ENCODE measurements around the gene ADGRL2. TPM values are rescaled to one million over a fixed set of nuclear protein-coding genes. Genes with fewer than 3 reads are reported as not detected.

ADGRL2 gene
- total RNA-seq, 5 donors from 2014 or later (not counting 1 experiment from before 2014, with no cell fraction given): 0.20 to 0.70 (median 0.55) TPM; not detected in 2

- H3K27ac ChIP-seq (ENCODE audit: low read length): no peak overlapping the region
- no peak for DNase-seq
- WGBS (ENCODE audit: insufficient coverage): 64% methylated on average over 4 of the region's 4 CpGs
These were observed 41.1 kb downstream of the ADGRL2 start for GRCh38 chr1:81841795-81842194.

GRCh38 chr1:81844477-81844876 lies 43.7 kb downstream of the ADGRL2 start:
- H3K27ac ChIP-seq (ENCODE audit: low read length): no peak overlapping the region
- H3K9me3 ChIP-seq: no peaks in the 10 kb centered on the region
- ChIA-PET CTCF (no interaction called here), POLR2A (no interaction called here)
- Mint-ChIP-seq H3K9me3 (peaks cover under 1 to 5% (median 2%) of the 10 kb centered on the region in 3 donors), H3K36me3 (no peaks in the 10 kb centered on the region), H3K27me3 (peaks cover 0 to 3% of the 10 kb centered on the region in 2 donors), H3K27ac (no peak overlapping the region), H3K4me3 (no peak overlapping the region), H3K4me1 (no peaks in the 10 kb centered on the region)
- no peaks in the 10 kb centered on the region for H3K36me3 ChIP-seq (ENCODE audit: control insufficient read depth in 2 of 2, extremely low read depth in 1 of 2, insufficient read depth in 1 of 2, low read length in 1 of 2)
- H3K4me1 ChIP-seq (ENCODE audit: control insufficient read depth in 1 of 2, extremely low read depth in 1 of 2, insufficient read depth in 2 of 2, low read length in 2 of 2): no peaks in the 10 kb centered on the region
- WGBS (ENCODE audit: insufficient coverage): no CpG with 5 or more reads among the region's 2 CpGs
- DNase-seq (no peak), ATAC-seq (replicated peaks in 1 of 4) (no peak)
- no peak overlapping the region for H3K4me3 ChIP-seq (ENCODE audit: control insufficient read depth in 1 of 2, extremely low read depth in 1 of 2, low read length in 1 of 2)
- no peaks in the 10 kb centered on the region for H3K27me3 ChIP-seq (replicated peaks in 1 of 2; ENCODE audit: control insufficient read depth in 2 of 2, extremely low read depth in 1 of 2, insufficient read depth in 2 of 2, low read length in 1 of 2)

More at GRCh38 chr1:81841795-81842194, 41.1 kb downstream of the ADGRL2 start:
- no peak for ATAC-seq (replicated peaks in 1 of 4)
- POLR2A ChIA-PET: no interaction called here
- Mint-ChIP-seq H3K4me1 (no peaks in the 10 kb centered on the region), H3K9me3 (peaks cover 4 to 5% (median 4%) of the 10 kb centered on the region in 3 donors), H3K27me3 (peaks cover 0 to 3% of the 10 kb centered on the region in 2 donors), H3K27ac (no peak overlapping the region), H3K36me3 (no peaks in the 10 kb centered on the region), H3K4me3 (no peak overlapping the region)
- H3K27me3 ChIP-seq (replicated peaks in 1 of 2; ENCODE audit: control insufficient read depth in 2 of 2, extremely low read depth in 1 of 2, insufficient read depth in 2 of 2, low read length in 1 of 2): no peaks in the 10 kb centered on the region
- CTCF ChIA-PET: no interaction called here
- H3K9me3 ChIP-seq: no peaks in the 10 kb centered on the region
- H3K4me1 ChIP-seq (ENCODE audit: control insufficient read depth in 1 of 2, extremely low read depth in 1 of 2, insufficient read depth in 2 of 2, low read length in 2 of 2): no peaks in the 10 kb centered on the region
- H3K36me3 ChIP-seq (ENCODE audit: control insufficient read depth in 2 of 2, extremely low read depth in 1 of 2, insufficient read depth in 1 of 2, low read length in 1 of 2): no peaks in the 10 kb centered on the region
- H3K4me3 ChIP-seq (ENCODE audit: control insufficient read depth in 1 of 2, extremely low read depth in 1 of 2, low read length in 1 of 2): no peak overlapping the region

- H3K4me3 ChIP-seq (ENCODE audit: control insufficient read depth in 1 of 2, extremely low read depth in 1 of 2, low read length in 1 of 2): no peak overlapping the region
- H3K27ac ChIP-seq (ENCODE audit: low read length): no peak overlapping the region
- WGBS (ENCODE audit: insufficient coverage): no CpG with 5 or more reads among the region's 1 CpG
- Mint-ChIP-seq H3K4me1 (no peaks in the 10 kb centered on the region), H3K9me3 (peaks cover 0 to 4% (median 2%) of the 10 kb centered on the region in 3 donors), H3K27me3 (peaks cover 0 to 3% of the 10 kb centered on the region in 2 donors), H3K27ac (no peak overlapping the region), H3K4me3 (no peak overlapping the region), H3K36me3 (no peaks in the 10 kb centered on the region)
- H3K27me3 ChIP-seq (replicated peaks in 1 of 2; ENCODE audit: control insufficient read depth in 2 of 2, extremely low read depth in 1 of 2, insufficient read depth in 2 of 2, low read length in 1 of 2): no peaks in the 10 kb centered on the region
- H3K36me3 ChIP-seq (ENCODE audit: control insufficient read depth in 2 of 2, extremely low read depth in 1 of 2, insufficient read depth in 1 of 2, low read length in 1 of 2): no peaks in the 10 kb centered on the region
- ChIA-PET POLR2A (no interaction called here), CTCF (no interaction called here)
- no peaks in the 10 kb centered on the region for H3K4me1 ChIP-seq (ENCODE audit: control insufficient read depth in 1 of 2, extremely low read depth in 1 of 2, insufficient read depth in 2 of 2, low read length in 2 of 2)
- DNase-seq (no peak), ATAC-seq (replicated peaks in 1 of 4) (no peak)
- no peaks in the 10 kb centered on the region for H3K9me3 ChIP-seq
These were observed 45.9 kb downstream of the ADGRL2 start for GRCh38 chr1:81846630-81847029.

- Mint-ChIP-seq H3K27ac (no peak overlapping the region), H3K27me3 (peaks cover 0 to 3% of the 10 kb centered on the region in 2 donors), H3K36me3 (no peaks in the 10 kb centered on the region), H3K4me1 (no peaks in the 10 kb centered on the region), H3K4me3 (no peak overlapping the region), H3K9me3 (peaks cover 0 to 2% (median 0%) of the 10 kb centered on the region in 3 donors)
- H3K27me3 ChIP-seq (replicated peaks in 1 of 2; ENCODE audit: control insufficient read depth in 2 of 2, extremely low read depth in 1 of 2, insufficient read depth in 2 of 2, low read length in 1 of 2): no peaks in the 10 kb centered on the region
- no peaks in the 10 kb centered on the region for H3K9me3 ChIP-seq
- ChIA-PET POLR2A (no interaction called here), CTCF (no interaction called here)
- ATAC-seq (replicated peaks in 1 of 4) (no peak), DNase-seq (no peak)
- H3K4me1 ChIP-seq (ENCODE audit: control insufficient read depth in 1 of 2, extremely low read depth in 1 of 2, insufficient read depth in 2 of 2, low read length in 2 of 2): no peaks in the 10 kb centered on the region
- no peak overlapping the region for H3K27ac ChIP-seq (ENCODE audit: low read length)
- WGBS (ENCODE audit: insufficient coverage): no CpG with 5 or more reads among the region's 2 CpGs
- no peak overlapping the region for H3K4me3 ChIP-seq (ENCODE audit: control insufficient read depth in 1 of 2, extremely low read depth in 1 of 2, low read length in 1 of 2)
- no peaks in the 10 kb centered on the region for H3K36me3 ChIP-seq (ENCODE audit: control insufficient read depth in 2 of 2, extremely low read depth in 1 of 2, insufficient read depth in 1 of 2, low read length in 1 of 2)
These were observed 46.3 kb downstream of the ADGRL2 start for GRCh38 chr1:81847063-81847462.

- ATAC-seq (replicated peaks in 1 of 4) (no peak), DNase-seq (no peak)
- H3K4me1 ChIP-seq (ENCODE audit: control insufficient read depth in 1 of 2, extremely low read depth in 1 of 2, insufficient read depth in 2 of 2, low read length in 2 of 2): no peaks in the 10 kb centered on the region
- POLR2A ChIA-PET: no interaction called here
- Mint-ChIP-seq H3K4me3 (no peak overlapping the region), H3K9me3 (no peaks in the 10 kb centered on the region), H3K36me3 (no peaks in the 10 kb centered on the region), H3K27me3 (no peaks in the 10 kb centered on the region), H3K27ac (no peak overlapping the region), H3K4me1 (no peaks in the 10 kb centered on the region)
- H3K36me3 ChIP-seq (ENCODE audit: control insufficient read depth in 2 of 2, extremely low read depth in 1 of 2, insufficient read depth in 1 of 2, low read length in 1 of 2): no peaks in the 10 kb centered on the region
- H3K4me3 ChIP-seq (ENCODE audit: control insufficient read depth in 1 of 2, extremely low read depth in 1 of 2, low read length in 1 of 2): no peak overlapping the region
- H3K9me3 ChIP-seq: no peaks in the 10 kb centered on the region
- no peaks in the 10 kb centered on the region for H3K27me3 ChIP-seq (replicated peaks in 1 of 2; ENCODE audit: control insufficient read depth in 2 of 2, extremely low read depth in 1 of 2, insufficient read depth in 2 of 2, low read length in 1 of 2)
- WGBS (ENCODE audit: insufficient coverage): no CpG with 5 or more reads among the region's 5 CpGs
- H3K27ac ChIP-seq (ENCODE audit: low read length): no peak overlapping the region
- CTCF ChIA-PET: interaction anchor here in 1 of 2 donors (0.6 kb wide), 1 partner anchor 11 kb away, joined by 3 read pairs; no protein-coding TSS in a partner anchor
These were observed 48.3 kb downstream of the ADGRL2 start for GRCh38 chr1:81848880-81849682.

- no peaks in the 10 kb centered on the region for H3K36me3 ChIP-seq (ENCODE audit: control insufficient read depth in 2 of 2, extremely low read depth in 1 of 2, insufficient read depth in 1 of 2, low read length in 1 of 2)
- DNase-seq (no peak), ATAC-seq (replicated peaks in 1 of 4) (no peak)
- H3K36me3 Mint-ChIP-seq: no peaks in the 10 kb centered on the region
- no peaks in the 10 kb centered on the region for H3K27me3 Mint-ChIP-seq
- WGBS (ENCODE audit: insufficient coverage): 90% methylated on average over 2 of the region's 3 CpGs
- H3K9me3 Mint-ChIP-seq: no peaks in the 10 kb centered on the region
- no peaks in the 10 kb centered on the region for H3K4me1 ChIP-seq (ENCODE audit: control insufficient read depth in 1 of 2, extremely low read depth in 1 of 2, insufficient read depth in 2 of 2, low read length in 2 of 2)
- ChIA-PET CTCF (no interaction called here), POLR2A (no interaction called here)
- no peak overlapping the region for H3K4me3 ChIP-seq (ENCODE audit: control insufficient read depth in 1 of 2, extremely low read depth in 1 of 2, low read length in 1 of 2)
- no peaks in the 10 kb centered on the region for H3K9me3 ChIP-seq
- H3K4me3 Mint-ChIP-seq: no peak overlapping the region
- H3K27ac ChIP-seq (ENCODE audit: low read length): no peak overlapping the region
- no peaks in the 10 kb centered on the region for H3K27me3 ChIP-seq (replicated peaks in 1 of 2; ENCODE audit: control insufficient read depth in 2 of 2, extremely low read depth in 1 of 2, insufficient read depth in 2 of 2, low read length in 1 of 2)
- H3K4me1 Mint-ChIP-seq: no peaks in the 10 kb centered on the region
- no peak overlapping the region for H3K27ac Mint-ChIP-seq
These were observed 49.3 kb downstream of the ADGRL2 start for GRCh38 chr1:81850031-81850430.

Data from T-cell (primary cell).